22Rv1 (cell line): Measurements from ENCODE around the gene CAPN15.

Experiments
- CTCF ChIP-seq: fragments of 450-650 bp; IDR thresholded peaks from 2 replicates; pipeline ENCODE4 v1.5.1; 2017; ENCODE audit warnings: mild to moderate bottlenecking
- ZFX ChIP-seq: fragments of 450-650 bp; IDR thresholded peaks from 2 replicates; pipeline ENCODE4 v1.6.1; 2017; ENCODE audit warnings: antibody characterized with exemption, borderline replicate concordance

DNA sequence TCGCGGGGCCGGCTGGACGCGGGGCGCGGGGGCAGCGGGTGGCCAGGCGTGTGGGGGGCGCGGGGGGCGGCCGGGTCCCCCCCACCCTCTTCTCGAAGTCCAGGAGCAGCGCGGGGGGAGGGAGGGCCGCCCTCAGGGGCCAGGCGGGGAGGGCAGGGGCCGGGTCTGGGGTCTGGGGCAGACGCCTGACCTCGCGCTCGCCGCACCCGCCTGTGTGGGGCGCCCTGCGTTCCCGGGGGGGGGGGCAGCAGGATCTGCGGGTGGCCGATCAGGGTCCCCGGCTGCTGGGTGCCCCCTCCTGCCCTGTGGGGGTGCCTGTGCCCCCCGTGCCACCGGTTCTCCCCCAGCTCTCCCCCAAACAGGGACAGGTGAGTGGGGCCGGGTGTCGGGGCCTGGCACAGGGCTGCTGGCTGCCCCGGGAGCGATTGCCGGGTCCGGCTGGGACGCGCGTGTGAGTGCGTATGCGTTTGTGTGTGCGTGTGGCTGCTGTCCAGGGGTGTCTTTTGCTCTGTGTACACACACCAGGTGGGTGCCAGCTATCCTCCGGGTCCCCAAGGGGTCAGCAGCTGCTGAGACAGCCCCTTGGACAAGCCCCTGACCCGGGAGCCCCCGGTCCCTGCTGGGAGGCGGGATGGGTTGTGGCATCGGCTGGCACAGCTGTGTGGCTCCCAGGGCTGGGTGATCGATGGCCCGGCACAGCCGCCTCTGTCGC lies 33.3 kb downstream of the CAPN15 start:
- TF ChIP-seq CTCF (no peak), ZFX (no peak)
